Fibroblast of lung (primary cell): Measurements from ENCODE around the gene ADGRG3.

Source experiments
- CTCF ChIP-seq, 2 donors: IDR thresholded peaks in 1 of 2; conservative IDR thresholded peaks in 1 of 2; 1 replicate in 1 of 2; 2 replicates in 1 of 2; pipeline ENCODE4 v1.5.1; 2011 to 2012; ENCODE audit warnings: low read length in 2 of 2, control low read depth in 1 of 2, inconsistent platforms in 1 of 2, low read depth in 1 of 2, mild to moderate bottlenecking in 1 of 2
- EZH2 ChIP-seq: IDR thresholded peaks from 2 replicates; pipeline ENCODE4 v1.5.1; 2012; ENCODE audit warnings: low read length, control low read depth, mild to moderate bottlenecking; ENCODE audit errors: missing control alignments

GRCh38 chr16:57658878-57659674, 9.0 kb upstream of the ADGRG3 start:
- no peak for TF ChIP-seq CTCF (conservative IDR thresholded peaks at IDR 0.05 in 1 of 2, IDR thresholded peaks at IDR 0.05 in 1 of 2; ENCODE audit: low read depth in 1 of 2, low read length in 2 of 2)
- TF ChIP-seq EZH2: no peak
